ENCODE measurements around the gene RHBDL2. TPM values are rescaled to one million over a fixed set of nuclear protein-coding genes. Genes with fewer than 3 reads are reported as not detected.

The RHBDL2 gene
- total and polyA plus RNA-seq, 9 of the 15 experiments (the other 6 are each of a cell fraction or from before 2014, with no cell fraction given): not detected

- TF ChIP-seq YBX1 (IDR thresholded peaks at IDR 0.05) (no peak), SP1 (CRISPR knock-in tag; IDR thresholded peaks at IDR 0.05) (peak; percentile 17; the same call in 1 of the 2 replicates), ZNF217 (CRISPR knock-in tag; IDR thresholded peaks at IDR 0.05) (no peak), SETDB1 (IDR thresholded peaks at IDR 0.05; ENCODE audit: low read length) (no peak), EWSR1 (IDR thresholded peaks at IDR 0.05; ENCODE audit: borderline replicate concordance, low read depth, partially characterized antibody) (no peak), STAG1 (CRISPR knock-in tag; IDR thresholded peaks at IDR 0.05; ENCODE audit: borderline replicate concordance) (no peak), MAFF (IDR thresholded peaks at IDR 0.05; ENCODE audit: low read length) (no peak), ZNF445 (CRISPR knock-in tag; IDR thresholded peaks at IDR 0.05; ENCODE audit: low read depth) (no peak), ZBTB33 (CRISPR knock-in tag; IDR thresholded peaks at IDR 0.05) (peak; percentile 69), PHB2 (IDR thresholded peaks at IDR 0.05; ENCODE audit: low read depth) (no peak), KDM4B (IDR thresholded peaks at IDR 0.05; ENCODE audit: borderline replicate concordance in 2 of 2, low read depth in 1 of 2) (peak in 1 of 2 experiments; percentile 85; a peak in 2 of 4 replicates), CREB1 (IDR thresholded peaks at IDR 0.05) (no peak), CREB1 (CRISPR knock-in tag; IDR thresholded peaks at IDR 0.05) (peak; percentile 54; the same call in 1 of the 2 replicates), SPI1 (IDR thresholded peaks at IDR 0.05; ENCODE audit: borderline replicate concordance, low read depth, low read length) (no peak), USF2 (CRISPR knock-in tag; IDR thresholded peaks at IDR 0.05) (peak; percentile 100), U2AF1 (optimal IDR thresholded peaks at IDR 0.05; ENCODE audit: low read depth, low read length) (no peak), GTF2E2 (tag; IDR thresholded peaks at IDR 0.05) (no peak), ZSCAN32 (CRISPR knock-in tag; IDR thresholded peaks at IDR 0.05) (no peak), ETS2 (tag; IDR thresholded peaks at IDR 0.05; ENCODE audit: borderline replicate concordance, poor library complexity, severe bottlenecking) (no peak), ZNF174 (CRISPR knock-in tag; IDR thresholded peaks at IDR 0.05) (no peak), CAMTA2 (CRISPR knock-in tag; conservative IDR thresholded peaks at IDR 0.05) (no peak), CBX8 (IDR thresholded peaks at IDR 0.05; ENCODE audit: borderline replicate concordance, extremely low read depth, low read depth, low read length, poor library complexity, severe bottlenecking) (no peak), ZBTB12 (CRISPR knock-in tag; IDR thresholded peaks at IDR 0.05) (peak; percentile 45), ZNF274 (IDR thresholded peaks at IDR 0.05; ENCODE audit: borderline replicate concordance, low read depth, low read length) (no peak), TRIM24 (IDR thresholded peaks at IDR 0.05) (peak in 1 of 2 experiments; percentile 46; a peak in 1 of 4 replicates)
Measured at GRCh38 chr1:38859561-38860453, 81.8 kb downstream of the RHBDL2 start, which contains the start of gene RRAGC (continued).

All from K562 (cell line).